Stimulated activated CD8-positive, alpha-beta memory T cell treated with anti-CD3 and anti-CD28 coated beads, Interleukin-7, amount 100 ng/mL, for 48 hours (primary cell): ENCODE data around the gene PCDHGA10.
"Not testable (repeated sequence)": the region's sequence is repeated elsewhere in the genome, so short reads cannot be mapped to it uniquely, and the experiment has no call there.

Experiments
- DNase-seq, 2 donors: peaks; one replicate each; pipeline ENCODE4 v3.0.0-alpha.2; 2020; ENCODE audit warnings: low read depth in 1 of 2; ENCODE audit errors: extremely low read depth in 1 of 2

Gene PCDHGA10

DNA sequence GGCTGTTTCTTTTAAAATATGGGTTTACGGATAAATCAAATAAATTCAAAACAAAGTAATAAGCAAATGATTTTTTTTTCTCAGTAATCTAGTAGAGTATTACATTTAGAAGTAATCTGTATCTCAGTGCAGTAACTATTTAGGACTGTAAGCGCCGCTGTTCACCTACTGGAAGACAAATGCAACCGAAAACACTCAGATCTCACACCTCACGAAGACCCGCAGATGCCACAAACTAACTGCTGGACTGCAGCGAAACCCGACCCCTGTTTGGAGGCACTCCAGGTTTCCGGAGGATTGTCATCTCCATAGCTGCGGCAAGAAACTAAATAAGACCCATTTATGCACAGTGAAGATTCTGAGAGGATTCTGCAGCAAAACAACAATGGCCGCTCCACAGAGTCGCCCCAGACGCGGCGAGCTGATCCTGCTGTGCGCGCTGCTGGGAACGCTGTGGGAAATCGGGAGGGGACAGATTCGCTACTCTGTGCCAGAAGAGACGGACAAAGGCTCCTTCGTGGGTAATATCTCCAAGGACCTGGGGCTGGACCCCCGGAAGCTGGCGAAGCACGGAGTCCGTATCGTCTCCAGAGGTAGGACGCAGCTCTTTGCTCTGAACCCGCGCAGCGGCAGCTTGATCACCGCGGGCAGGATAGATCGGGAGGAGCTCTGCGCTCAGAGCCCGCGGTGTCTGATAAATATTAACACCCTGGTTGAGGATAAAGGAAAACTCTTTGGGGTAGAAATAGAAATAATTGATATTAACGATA lies 20.2 kb upstream of the PCDHGA10 start, which contains the start of gene PCDHGA8:
PCDHGA8 (plus strand) TSS at position 205 of the 770 bp plus-strand sequence; CDS start at position 386, 181 bp downstream.
- DNase-seq, result no peak

DNA sequence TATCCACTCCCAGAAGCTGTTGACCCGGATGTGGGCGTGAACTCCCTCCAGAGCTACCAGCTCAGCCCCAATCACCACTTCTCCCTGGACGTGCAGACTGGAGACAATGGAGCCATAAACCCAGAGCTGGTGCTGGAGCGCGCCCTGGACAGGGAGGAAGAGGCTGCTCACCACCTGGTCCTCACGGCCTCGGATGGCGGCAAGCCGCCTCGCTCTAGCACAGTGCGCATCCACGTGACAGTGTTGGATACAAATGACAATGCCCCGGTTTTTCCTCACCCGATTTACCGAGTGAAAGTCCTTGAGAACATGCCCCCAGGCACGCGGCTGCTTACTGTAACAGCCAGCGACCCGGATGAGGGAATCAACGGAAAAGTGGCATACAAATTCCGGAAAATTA lies 19.5 kb upstream of the PCDHGA10 start:
- no peak for DNase-seq

DNA sequence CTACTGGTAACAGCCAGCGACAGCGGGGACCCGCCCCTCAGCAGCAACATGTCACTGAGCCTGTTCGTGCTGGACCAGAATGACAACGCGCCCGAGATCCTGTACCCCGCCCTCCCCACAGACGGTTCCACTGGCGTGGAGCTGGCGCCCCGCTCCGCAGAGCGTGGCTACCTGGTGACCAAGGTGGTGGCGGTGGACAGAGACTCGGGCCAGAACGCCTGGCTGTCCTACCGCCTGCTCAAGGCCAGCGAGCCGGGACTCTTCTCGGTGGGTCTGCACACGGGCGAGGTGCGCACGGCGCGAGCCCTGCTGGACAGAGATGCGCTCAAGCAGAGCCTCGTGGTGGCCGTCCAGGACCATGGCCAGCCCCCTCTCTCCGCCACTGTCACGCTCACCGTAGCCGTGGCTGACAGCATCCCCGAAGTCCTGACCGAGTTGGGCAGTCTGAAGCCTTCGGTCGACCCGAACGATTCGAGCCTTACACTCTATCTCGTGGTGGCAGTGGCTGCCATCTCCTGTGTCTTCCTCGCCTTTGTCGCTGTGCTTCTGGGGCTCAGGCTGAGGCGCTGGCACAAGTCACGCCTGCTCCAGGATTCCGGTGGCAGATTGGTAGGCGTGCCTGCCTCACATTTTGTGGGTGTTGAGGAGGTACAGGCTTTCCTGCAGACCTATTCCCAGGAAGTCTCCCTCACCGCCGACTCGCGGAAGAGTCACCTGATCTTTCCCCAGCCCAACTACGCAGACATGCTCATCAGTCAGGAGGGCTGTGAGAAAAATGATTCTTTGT lies 18.2 kb upstream of the PCDHGA10 start:
- DNase-seq, result not testable (repeated sequence)

DNA sequence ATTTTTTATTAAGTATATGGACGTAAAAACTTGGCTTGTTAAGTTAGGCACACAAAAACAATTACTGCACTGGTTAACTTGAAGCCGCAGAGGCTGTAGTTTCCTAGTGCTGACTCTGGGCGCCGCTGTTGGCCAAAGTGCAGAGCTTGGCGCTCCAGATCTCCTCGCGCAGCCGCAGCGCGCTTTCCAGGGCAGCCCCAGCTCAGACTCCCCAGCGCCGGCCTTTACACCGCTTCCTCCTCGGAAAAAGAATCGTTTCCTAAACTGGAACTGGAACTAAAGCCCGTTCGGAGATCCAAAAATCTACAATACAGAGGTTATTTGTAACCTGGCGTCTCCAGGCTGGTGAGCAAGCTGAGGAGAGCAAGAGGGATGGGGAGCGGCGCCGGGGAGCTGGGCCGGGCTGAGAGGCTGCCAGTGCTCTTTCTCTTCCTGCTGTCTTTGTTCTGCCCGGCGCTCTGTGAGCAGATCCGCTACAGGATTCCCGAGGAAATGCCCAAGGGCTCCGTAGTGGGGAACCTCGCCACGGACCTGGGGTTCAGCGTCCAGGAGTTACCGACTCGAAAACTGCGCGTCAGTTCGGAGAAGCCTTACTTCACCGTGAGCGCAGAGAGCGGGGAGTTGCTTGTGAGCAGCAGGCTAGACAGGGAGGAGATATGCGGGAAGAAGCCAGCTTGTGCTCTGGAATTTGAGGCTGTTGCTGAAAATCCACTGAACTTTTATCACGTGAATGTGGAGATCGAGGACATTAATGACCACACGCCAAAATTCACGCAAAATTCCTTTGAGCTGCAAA lies 14.8 kb upstream of the PCDHGA10 start, which contains the start of gene PCDHGB5:
PCDHGB5 (plus strand) TSS at position 192 of the 796 bp plus-strand sequence; CDS start at position 373, 181 bp downstream.
- DNase-seq, result not testable (repeated sequence)

DNA sequence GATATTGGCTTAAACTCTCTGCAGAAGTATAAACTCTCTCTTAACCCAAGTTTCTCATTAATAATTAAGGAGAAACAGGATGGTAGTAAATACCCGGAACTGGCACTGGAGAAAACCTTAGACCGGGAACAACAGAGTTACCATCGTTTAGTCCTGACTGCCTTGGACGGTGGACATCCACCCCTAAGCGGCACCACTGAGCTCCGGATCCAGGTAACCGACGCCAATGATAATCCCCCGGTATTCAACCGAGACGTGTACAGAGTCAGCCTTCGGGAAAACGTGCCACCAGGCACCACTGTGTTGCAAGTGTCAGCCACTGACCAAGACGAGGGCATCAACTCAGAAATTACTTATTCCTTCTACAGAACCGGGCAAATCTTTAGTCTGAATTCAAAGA lies 14.2 kb upstream of the PCDHGA10 start:
- no peak for DNase-seq

DNA sequence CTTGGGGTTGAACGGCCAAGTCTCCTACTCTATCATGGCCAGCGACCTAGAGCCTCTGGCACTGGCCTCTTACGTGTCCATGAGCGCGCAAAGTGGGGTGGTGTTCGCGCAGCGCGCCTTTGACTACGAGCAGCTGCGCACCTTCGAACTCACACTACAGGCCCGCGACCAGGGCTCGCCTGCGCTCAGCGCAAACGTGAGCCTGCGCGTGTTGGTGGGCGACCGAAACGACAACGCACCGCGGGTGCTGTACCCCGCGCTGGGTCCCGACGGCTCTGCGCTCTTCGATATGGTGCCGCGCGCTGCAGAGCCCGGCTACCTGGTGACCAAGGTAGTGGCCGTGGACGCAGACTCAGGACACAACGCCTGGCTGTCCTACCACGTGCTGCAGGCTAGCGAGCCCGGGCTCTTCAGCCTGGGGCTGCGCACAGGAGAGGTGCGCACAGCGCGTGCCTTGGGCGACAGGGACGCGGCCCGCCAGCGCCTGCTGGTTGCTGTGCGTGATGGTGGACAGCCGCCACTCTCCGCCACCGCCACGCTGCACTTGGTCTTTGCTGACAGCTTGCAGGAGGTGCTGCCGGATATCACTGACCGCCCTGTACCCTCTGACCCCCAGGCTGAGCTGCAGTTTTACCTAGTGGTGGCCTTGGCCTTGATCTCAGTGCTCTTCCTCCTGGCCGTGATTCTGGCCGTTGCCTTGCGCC lies 13.1 kb upstream of the PCDHGA10 start:
- DNase-seq, result no peak

DNA sequence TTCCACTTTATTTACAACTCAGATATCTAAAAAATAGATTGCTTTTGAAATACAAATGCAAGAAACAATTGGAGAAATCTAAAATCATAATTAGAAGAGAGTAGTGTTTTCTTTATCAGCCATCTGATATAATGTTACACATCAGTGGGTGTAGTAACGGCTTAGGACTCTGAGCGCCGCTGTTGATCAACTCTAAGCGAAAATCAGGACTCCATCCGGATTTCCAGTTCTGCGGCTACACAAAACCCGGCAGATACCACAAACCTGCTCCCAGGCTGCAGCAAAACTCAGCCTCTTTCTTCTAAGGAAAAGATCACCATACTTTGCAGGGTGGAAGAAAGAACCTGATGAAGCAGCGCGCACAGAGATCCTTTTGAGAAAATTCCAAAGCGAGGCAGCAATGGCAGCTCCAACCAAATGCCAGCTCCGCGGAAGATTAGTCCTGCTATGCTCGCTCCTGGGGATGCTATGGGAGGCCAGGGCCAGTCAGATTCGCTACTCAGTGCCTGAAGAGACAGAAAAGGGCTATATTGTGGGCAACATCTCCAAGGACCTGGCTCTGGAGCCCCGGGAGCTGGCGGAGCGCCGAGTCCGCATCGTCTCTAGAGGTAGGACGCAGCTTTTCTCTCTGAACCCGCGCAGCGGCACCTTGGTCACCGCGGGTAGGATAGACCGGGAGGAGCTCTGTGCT lies 10.1 kb upstream of the PCDHGA10 start, which contains the start of gene PCDHGA9:
PCDHGA9 (plus strand) TSS at position 226 of the 691 bp plus-strand sequence; CDS start at position 401, 175 bp downstream.
- no peak for DNase-seq

DNA sequence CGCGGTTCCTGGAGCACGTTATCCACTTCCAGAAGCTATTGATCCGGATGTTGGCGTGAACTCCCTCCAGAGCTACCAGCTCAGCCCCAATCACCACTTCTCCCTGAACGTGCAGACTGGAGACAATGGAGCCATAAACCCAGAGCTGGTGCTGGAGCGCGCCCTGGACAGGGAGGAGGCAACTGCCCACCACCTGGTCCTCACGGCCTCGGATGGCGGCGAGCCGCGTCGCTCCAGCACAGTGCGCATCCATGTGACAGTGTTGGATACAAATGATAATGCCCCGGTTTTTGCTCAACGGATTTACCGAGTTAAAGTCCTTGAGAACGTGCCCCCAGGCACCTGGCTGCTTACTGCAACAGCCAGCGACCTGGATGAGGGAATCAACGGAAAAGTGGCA lies 9.4 kb upstream of the PCDHGA10 start:
- DNase-seq, result no peak

DNA sequence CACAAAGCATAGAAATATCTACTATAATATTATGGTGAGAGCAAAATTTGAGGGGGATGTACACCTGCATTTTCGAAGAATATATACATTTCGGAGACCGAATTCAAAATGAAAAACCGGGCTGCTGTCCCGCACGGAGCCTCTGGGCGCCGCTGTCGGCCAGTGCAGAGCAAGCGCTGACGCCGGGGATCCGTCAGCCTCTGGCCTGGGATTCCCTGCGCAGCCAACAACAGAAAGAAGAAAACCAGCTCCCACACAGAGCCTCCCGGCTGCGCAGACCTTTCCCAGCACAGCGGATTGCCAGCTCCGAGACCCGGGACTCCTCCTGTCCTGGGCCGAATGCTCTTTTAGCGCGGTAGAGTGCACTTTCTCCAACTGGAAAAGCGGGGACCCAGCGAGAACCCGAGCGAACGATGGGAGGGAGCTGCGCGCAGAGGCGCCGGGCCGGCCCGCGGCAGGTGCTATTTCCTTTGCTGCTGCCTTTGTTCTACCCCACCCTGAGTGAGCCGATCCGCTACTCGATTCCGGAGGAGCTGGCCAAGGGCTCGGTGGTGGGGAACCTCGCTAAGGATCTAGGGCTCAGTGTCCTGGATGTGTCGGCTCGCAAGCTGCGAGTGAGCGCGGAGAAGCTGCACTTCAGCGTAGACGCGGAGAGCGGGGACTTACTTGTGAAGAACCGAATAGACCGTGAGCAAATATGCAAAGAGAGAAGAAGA lies 4.8 kb upstream of the PCDHGA10 start, which contains the start of gene PCDHGB6:
PCDHGB6 (plus strand) TSS at position 232 of the 716 bp plus-strand sequence; CDS start at position 414, 182 bp downstream.
- not testable (repeated sequence) for DNase-seq

DNA sequence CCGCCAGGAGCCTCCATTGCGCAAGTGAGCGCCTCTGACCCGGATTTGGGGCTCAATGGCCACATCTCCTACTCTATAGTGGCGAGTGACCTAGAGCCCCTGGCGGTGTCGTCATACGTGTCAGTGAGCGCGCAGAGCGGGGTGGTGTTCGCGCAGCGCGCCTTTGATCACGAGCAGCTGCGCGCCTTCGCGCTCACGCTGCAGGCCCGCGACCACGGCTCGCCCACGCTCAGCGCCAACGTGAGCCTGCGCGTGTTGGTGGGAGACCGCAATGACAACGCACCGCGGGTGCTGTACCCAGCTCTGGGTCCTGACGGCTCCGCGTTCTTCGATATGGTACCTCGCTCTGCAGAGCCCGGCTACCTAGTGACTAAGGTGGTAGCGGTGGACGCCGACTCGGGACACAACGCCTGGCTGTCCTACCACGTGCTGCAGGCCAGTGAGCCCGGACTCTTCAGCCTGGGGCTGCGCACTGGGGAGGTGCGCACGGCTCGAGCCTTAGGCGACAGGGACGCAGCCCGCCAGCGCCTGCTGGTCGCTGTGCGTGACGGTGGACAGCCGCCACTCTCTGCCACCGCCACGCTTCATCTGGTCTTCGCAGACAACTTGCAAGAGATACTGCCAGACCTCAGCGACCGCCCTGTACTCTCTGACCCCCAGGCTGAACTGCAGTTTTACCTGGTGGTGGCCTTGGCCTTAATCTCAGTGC lies 3.0 kb upstream of the PCDHGA10 start:
- no peak for DNase-seq

DNA sequence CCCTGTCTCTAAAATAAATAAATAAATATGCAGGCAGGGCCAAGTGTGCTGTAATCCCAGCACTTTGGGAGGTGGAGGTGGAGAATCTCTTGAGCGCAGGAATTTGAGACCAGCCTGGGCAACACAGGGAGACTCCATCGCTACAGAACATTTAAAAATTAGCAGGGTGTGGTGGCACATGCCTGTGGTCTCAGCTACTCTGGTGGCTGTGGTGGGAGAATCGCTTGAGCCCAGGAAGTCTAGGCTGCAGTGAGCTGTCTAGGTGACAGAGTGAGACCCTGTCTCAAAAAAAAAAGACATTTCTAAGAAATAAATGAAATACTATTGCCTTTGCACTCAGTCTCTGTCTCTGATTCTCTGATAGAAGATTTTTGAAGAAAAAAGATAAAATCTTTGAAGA lies 1.2 kb upstream of the PCDHGA10 start:
- no peak for DNase-seq

DNA sequence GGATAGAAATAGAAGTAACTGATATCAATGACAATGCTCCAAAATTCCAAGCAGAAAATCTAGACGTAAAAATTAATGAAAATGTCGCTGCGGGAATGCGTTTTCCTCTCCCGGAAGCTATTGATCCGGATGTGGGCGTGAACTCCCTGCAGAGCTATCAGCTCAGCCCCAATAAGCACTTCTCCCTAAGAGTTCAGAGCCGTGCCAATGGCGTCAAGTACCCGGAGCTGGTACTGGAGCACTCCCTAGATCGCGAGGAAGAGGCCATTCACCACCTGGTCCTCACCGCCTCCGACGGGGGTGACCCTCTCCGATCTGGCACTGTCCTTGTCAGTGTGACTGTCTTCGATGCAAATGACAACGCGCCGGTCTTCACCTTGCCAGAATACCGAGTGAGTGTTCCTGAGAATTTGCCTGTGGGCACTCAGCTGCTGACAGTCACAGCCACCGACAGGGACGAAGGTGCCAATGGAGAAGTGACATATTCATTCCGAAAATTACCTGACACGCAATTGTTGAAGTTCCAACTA lies 818 bp downstream of the PCDHGA10 start:
- DNase-seq, result no peak

DNA sequence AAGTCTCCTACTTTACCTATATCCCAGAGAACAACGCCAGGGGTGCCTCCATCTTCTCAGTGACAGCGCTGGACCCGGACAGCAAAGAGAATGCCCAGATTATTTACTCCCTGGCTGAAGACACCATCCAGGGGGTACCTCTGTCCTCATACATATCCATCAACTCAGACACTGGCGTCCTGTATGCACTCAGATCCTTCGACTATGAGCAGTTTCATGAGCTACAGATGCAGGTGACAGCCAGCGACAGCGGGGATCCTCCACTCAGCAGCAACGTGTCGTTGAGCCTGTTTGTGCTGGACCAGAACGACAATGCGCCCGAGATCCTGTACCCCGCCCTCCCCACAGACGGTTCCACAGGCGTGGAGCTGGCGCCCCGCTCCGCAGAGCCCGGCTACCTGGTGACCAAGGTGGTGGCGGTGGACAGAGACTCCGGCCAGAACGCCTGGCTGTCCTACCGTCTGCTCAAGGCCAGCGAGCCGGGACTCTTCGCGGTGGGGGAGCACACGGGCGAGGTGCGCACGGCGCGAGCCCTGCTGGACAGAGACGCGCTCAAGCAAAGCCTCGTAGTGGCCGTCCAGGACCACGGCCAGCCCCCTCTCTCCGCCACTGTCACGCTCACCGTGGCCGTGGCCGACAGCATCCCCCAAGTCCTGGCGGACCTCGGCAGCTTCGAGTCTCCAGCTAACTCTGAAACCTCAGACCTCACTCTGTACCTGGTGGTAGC lies 1.9 kb downstream of the PCDHGA10 start:
- not testable (repeated sequence) for DNase-seq

DNA sequence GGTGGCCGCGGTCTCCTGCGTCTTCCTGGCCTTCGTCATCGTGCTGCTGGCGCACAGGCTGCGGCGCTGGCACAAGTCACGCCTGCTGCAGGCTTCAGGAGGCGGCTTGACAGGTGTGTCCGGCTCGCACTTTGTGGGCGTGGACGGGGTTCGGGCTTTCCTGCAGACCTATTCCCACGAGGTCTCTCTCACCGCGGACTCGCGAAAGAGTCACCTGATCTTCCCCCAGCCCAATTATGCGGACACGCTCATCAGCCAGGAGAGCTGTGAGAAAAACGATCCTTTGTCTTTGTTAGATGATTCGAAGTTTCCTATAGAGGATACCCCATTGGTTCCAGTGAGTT lies 2.5 kb downstream of the PCDHGA10 start:
- DNase-seq, result not testable (repeated sequence)

DNA sequence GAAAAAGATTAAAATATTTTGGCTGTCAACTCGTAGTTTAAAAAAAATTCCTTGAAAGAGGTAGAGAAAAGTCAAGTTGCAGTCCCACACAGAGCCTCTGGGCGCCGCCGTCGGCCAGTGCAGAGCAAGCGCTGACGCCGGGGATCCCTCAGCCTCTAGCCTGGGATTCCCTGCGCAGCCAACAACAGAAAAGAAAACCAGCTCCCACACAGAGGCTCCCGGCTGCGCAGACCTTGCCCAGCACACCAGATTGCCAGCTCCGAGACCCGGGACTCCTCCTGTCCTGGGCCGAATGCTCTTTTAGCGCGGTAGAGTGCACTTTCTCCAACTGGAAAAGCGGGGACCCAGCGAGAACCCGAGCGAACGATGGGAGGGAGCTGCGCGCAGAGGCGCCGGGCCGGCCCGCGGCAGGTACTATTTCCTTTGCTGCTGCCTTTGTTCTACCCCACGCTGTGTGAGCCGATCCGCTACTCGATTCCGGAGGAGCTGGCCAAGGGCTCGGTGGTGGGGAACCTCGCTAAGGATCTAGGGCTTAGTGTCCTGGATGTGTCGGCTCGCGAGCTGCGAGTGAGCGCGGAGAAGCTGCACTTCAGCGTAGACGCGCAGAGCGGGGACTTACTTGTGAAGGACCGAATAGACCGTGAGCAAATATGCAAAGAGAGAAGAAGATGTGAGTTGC lies 4.8 kb downstream of the PCDHGA10 start, which contains the start of gene PCDHGB7:
PCDHGB7 (plus strand) TSS at position 184 of the 679 bp plus-strand sequence; CDS start at position 367, 183 bp downstream.
- DNase-seq, result peak in 1 of 2 donors; percentile 34

DNA sequence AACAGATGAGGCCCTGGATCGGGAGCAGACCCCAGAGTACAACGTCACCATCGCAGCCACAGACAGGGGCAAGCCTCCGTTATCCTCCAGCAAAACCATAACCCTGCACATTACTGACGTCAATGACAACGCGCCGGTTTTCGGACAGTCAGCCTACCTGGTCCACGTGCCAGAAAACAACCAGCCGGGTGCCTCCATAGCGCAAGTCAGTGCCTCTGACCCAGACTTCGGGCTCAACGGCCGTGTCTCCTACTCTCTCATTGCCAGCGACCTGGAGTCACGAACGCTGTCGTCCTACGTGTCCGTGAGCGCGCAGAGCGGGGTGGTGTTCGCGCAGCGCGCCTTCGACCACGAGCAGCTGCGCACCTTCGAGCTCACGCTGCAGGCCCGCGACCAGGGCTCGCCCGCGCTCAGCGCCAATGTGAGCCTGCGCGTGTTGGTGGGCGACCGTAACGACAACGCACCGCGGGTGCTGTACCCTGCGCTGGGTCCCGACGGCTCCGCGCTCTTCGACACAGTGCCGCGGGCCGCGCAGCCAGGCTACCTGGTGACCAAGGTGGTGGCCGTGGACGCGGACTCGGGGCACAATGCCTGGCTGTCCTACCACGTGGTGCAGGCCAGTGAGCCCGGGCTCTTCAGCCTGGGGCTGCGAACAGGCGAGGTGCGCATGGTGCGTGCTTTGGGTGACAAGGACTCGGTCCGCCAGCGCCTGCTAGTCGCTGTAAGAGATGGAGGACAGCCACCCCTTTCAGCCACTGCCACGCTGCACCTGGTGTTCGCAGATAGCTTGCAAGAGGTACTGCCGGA lies 6.5 kb downstream of the PCDHGA10 start:
- no peak for DNase-seq
